ENCODE measurements around the gene NET1.

The NET1 gene

DNA sequence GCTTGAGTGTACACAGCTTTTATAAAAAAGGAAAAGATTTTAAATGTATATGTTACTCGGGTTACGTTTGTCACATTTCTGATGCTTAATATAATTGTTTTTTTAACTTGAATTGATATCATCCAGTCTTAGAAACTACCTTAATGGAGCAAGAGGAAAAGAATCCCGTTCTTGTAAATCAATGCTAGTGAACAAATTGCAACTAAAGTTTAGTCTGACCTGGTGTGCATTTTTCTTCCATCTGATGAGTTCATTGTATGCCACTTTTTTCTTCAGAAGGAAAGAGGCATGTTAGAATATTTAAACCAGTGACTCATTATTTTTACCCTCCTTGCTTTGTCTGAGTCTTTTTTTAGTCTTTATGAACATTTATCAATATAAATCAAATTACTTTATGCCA lies 34.7 kb downstream of the NET1 start:
- in situ Hi-C loops (cut with MboI; ENCODE audit: low sequenced_read_pairs, unreplicated experiment) = no loop called here
- TF ChIP-seq, protein P1, sequence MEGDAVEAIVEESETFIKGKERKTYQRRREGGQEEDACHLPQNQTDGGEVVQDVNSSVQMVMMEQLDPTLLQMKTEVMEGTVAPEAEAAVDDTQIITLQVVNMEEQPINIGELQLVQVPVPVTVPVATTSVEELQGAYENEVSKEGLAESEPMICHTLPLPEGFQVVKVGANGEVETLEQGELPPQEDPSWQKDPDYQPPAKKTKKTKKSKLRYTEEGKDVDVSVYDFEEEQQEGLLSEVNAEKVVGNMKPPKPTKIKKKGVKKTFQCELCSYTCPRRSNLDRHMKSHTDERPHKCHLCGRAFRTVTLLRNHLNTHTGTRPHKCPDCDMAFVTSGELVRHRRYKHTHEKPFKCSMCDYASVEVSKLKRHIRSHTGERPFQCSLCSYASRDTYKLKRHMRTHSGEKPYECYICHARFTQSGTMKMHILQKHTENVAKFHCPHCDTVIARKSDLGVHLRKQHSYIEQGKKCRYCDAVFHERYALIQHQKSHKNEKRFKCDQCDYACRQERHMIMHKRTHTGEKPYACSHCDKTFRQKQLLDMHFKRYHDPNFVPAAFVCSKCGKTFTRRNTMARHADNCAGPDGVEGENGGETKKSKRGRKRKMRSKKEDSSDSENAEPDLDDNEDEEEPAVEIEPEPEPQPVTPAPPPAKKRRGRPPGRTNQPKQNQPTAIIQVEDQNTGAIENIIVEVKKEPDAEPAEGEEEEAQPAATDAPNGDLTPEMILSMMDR (IDR thresholded peaks at IDR 0.05; ENCODE audit: borderline replicate concordance, control extremely low read depth, extremely low read depth, insufficient read depth, missing control alignments) = no peak
- DNase-seq (ENCODE audit: low spot score) = no peak

DNA sequence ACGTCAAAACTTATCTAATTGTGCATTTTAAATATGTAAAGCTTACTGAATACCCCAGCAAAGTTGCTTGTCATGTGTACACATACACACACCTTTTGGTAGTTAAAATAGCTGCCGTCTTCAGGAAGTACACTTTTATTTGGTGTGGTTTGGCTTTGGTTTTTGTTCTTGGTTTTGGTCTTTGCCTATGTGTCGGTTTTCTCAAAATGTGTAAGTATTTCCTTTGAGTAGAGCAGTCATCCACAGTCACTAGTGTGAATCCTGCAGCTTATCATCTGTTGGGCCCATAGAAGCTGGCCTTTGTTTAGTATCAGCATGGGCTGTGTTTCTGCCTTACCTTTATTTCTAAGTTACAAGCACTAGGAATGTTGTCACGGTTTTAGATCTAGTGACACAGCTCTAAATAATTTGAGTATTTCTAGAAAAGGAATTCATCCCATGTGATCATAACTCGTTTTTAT lies 35.3 kb downstream of the NET1 start:
- TF ChIP-seq, protein P1 (IDR thresholded peaks at IDR 0.05; ENCODE audit: borderline replicate concordance, control extremely low read depth, extremely low read depth, insufficient read depth, missing control alignments) = no peak
- DNase-seq (ENCODE audit: low spot score) = peak; percentile 42
- in situ Hi-C loops (cut with MboI; ENCODE audit: low sequenced_read_pairs, unreplicated experiment) = no loop called here

DNA sequence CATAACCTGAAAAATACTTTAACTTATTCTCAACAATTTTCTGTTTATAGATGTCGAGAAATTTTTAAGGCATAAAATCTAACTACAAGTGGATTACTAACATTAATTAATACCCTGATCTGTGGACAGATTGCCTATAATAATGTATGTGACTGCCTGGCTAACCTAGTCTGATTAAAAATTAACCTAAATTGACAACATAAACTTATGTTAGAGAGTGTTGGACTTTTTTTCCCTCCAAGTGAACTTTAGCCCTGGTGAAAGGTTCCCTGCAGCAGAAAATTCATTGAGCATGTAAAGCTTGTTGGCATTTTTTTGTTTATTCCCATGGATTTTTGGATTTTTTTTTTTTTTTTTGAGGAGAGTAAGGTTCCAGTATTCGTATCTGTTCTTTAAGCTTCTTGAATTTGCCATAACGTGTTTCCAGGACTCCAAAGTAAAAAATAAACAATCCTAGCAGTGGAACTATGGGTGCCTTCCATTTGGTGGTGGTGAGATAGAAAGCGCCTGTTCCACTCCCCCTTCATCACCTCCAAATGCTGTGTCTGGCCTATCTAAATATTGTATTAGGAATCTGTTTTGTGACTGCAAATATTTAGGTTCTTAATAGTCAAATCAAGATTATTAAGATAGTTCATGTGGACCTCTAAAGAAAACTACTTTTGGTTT lies 36.1 kb downstream of the NET1 start:
- no peak for DNase-seq (ENCODE audit: low spot score)
- TF ChIP-seq, protein P1 (IDR thresholded peaks at IDR 0.05; ENCODE audit: borderline replicate concordance, control extremely low read depth, extremely low read depth, insufficient read depth, missing control alignments) = no peak
- in situ Hi-C loops (cut with MboI; ENCODE audit: low sequenced_read_pairs, unreplicated experiment) = no loop called here

DNA sequence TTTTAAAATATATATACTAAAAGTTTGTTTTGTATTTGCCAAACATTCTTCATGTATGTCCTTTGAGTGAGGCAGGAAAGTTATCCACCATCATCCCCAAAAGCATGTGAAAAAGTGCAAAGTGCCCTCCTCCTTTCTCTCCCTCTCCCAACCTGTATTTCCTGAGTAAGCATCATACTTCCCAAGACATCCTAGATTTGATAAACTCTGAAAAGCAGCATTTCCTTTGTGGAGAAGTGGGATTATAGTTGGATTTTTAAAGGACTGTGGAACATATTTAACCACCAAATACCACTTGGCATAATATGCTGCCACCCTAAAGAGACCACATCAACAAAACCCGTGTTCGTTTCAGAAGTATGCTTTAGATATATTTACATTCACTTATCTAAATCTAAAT lies 36.9 kb downstream of the NET1 start:
- in situ Hi-C loops (cut with MboI; ENCODE audit: low sequenced_read_pairs, unreplicated experiment) = no loop called here
- TF ChIP-seq, protein P1 (IDR thresholded peaks at IDR 0.05; ENCODE audit: borderline replicate concordance, control extremely low read depth, extremely low read depth, insufficient read depth, missing control alignments) = no peak
- no peak for DNase-seq (ENCODE audit: low spot score)

- no peak for DNase-seq (ENCODE audit: low spot score)
- in situ Hi-C loops (cut with MboI; ENCODE audit: low sequenced_read_pairs, unreplicated experiment) = no loop called here
- TF ChIP-seq, protein P1 (IDR thresholded peaks at IDR 0.05; ENCODE audit: borderline replicate concordance, control extremely low read depth, extremely low read depth, insufficient read depth, missing control alignments) = no peak
These were observed 37.5 kb downstream of the NET1 start for GRCh38 chr10:5449823-5450222.

DNA sequence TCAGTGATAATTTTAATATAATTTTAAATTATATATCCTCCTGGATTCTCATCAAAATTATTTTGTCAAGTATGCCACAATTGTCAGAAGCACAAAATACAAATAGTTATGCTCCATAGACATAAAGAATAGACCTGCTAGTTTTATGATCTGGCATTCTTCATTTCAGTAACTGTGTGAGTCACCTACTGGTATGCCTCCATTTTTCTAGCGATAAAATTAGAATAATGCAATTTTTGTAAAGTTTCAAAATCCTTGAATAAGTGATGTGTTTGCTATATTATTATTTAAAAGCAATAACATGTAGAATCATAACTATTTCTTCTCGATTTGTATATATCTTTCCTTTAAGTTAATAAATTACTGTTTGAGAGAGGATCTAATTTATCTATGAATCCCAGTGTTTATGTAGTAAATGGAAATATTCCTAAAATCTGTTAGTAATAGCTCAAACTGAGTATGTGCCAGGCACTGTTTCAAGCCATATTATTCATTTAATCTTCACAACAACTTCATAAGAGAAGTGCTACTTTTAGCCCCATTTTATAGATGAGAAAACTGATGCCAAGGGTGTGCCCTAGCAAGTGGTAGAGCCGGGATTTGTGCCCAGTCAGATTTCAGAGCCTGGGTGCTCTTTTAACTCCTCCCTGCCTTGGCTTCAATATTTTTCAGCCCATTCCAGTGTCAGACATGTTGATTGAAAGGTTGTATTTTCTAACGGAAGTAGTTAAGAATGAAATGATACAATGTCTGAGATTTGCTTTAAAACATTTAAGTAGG lies 38.4 kb downstream of the NET1 start:
- TF ChIP-seq, protein P1 (IDR thresholded peaks at IDR 0.05; ENCODE audit: borderline replicate concordance, control extremely low read depth, extremely low read depth, insufficient read depth, missing control alignments) = no peak
- in situ Hi-C loops (cut with MboI; ENCODE audit: low sequenced_read_pairs, unreplicated experiment) = no loop called here
- DNase-seq (ENCODE audit: low spot score) = no peak
